ENCODE measurements around the gene TMEM243.

- TF ChIP-seq CTCF (conservative IDR thresholded peaks at IDR 0.05; ENCODE audit: low read depth, low read length): no peak
- no peak for TF ChIP-seq POLR2A (IDR thresholded peaks at IDR 0.05; ENCODE audit: low read depth, low read length)
- TF ChIP-seq RAD21 (IDR thresholded peaks at IDR 0.05; ENCODE audit: low read length): no peak
These were observed 4.5 kb downstream of the TMEM243 start for GRCh38 chr7:87215046-87215445.

Data from IMR-90 (cell line).